OCI-LY3 (cell line): ENCODE measurements around the gene SHBG.
A peak's percentile ranks its signal among the peaks of the same experiment; 100 is the strongest.
"Not testable (repeated sequence)": the region's sequence is repeated elsewhere in the genome, so short reads cannot be mapped to it uniquely, and the experiment has no call there.

Experiments
- H2AFZ ChIP-seq: fragments of 200-600, 300-600 bp; shearing (Covaris generic); 2 replicates; pipeline ENCODE4 v1.6.0; 2014; ENCODE audit warnings: antibody characterized with exemption, low read depth, low read length
- H3K27ac ChIP-seq: fragments of 200-600, 300-600 bp; sonication (generic); 2 replicates; pipeline ENCODE4 v1.5.1; 2014; ENCODE audit warnings: mild to moderate bottlenecking, low read length, moderate library complexity, mixed read lengths
- H3K27me3 ChIP-seq: fragments of 200-600, 300-600 bp; sonication (generic); 2 replicates; pipeline ENCODE4 v1.6.1; 2014; ENCODE audit warnings: low read depth, low read length, mixed read lengths
- H3K36me3 ChIP-seq: fragments of 200-600, 300-600 bp; sonication (generic); replicated peaks from 2 replicates; pipeline ENCODE3; 2014; ENCODE audit warnings: low read depth, low read length, mixed read lengths
- H3K4me1 ChIP-seq: fragments of 300-600, 200-600 bp; sonication (generic); 2 replicates; pipeline ENCODE4 v1.6.1; 2014; ENCODE audit warnings: low read length, mixed read lengths
- H3K4me2 ChIP-seq: fragments of 200-600, 300-600 bp; sonication (generic); 2 replicates; pipeline ENCODE4 v1.6.1; 2014; ENCODE audit warnings: low read length, mixed read lengths
- H3K4me3 ChIP-seq: fragments of 300-600, 200-600 bp; sonication (generic); 2 replicates; pipeline ENCODE4 v1.5.1; 2014; ENCODE audit warnings: antibody characterized with exemption, mild to moderate bottlenecking, low read length, moderate library complexity
- H3K79me2 ChIP-seq: fragments of 300-600, 200-600 bp; shearing (Covaris generic); 2 replicates; pipeline ENCODE4 v1.6.1; 2014; ENCODE audit warnings: mild to moderate bottlenecking, low read length, mixed read lengths
- H3K9ac ChIP-seq: fragments of 300-600, 200-600 bp; shearing (Covaris generic); 2 replicates; pipeline ENCODE4 v1.6.0; 2014; ENCODE audit warnings: mild to moderate bottlenecking, low read length, moderate library complexity
- H3K9me3 ChIP-seq: fragments of 200-600, 300-600 bp; shearing (Covaris generic); 2 replicates; pipeline ENCODE4 v1.6.1; 2014; ENCODE audit warnings: low read length, mixed read lengths; ENCODE audit not compliant: insufficient read depth
- H4K20me1 ChIP-seq: fragments of 200-600, 300-600 bp; sonication (generic); 2 replicates; pipeline ENCODE4 v1.6.1; 2016; ENCODE audit warnings: low read length, mixed read lengths; ENCODE audit not compliant: insufficient read depth
- EZH2phosphoT487 ChIP-seq: fragments of 200-600 bp; shearing (Covaris generic); IDR thresholded peaks from 2 replicates; pipeline ENCODE4 v1.6.1; 2018; ENCODE audit warnings: antibody characterized with exemption, mixed run types, low read depth
- TF ChIP-seq, protein P1 (sequence below): fragments of 200-600, 300-600 bp; sonication (generic); IDR thresholded peaks from 2 replicates; pipeline ENCODE4 v1.5.1; 2014; ENCODE audit warnings: antibody characterized with exemption, low read length, low read depth

SHBG gene

GRCh38 chr17:7620835-7621234 lies 9.1 kb upstream of the SHBG start:
- Histone ChIP-seq H4K20me1 (no peaks in the 10 kb centered on the region), H2AFZ (no peak overlapping the region), H3K27ac (no peak overlapping the region), H3K9me3 (no peaks in the 10 kb centered on the region), H3K4me1 (no peaks in the 10 kb centered on the region), H3K36me3 (no peaks in the 10 kb centered on the region), H3K27me3 (no peaks in the 10 kb centered on the region), H3K9ac (no peak overlapping the region), H3K79me2 (no peaks in the 10 kb centered on the region), H3K4me3 (no peak overlapping the region), H3K4me2 (no peak overlapping the region)
- TF ChIP-seq EZH2phosphoT487, result no peak
- TF ChIP-seq, protein P1, sequence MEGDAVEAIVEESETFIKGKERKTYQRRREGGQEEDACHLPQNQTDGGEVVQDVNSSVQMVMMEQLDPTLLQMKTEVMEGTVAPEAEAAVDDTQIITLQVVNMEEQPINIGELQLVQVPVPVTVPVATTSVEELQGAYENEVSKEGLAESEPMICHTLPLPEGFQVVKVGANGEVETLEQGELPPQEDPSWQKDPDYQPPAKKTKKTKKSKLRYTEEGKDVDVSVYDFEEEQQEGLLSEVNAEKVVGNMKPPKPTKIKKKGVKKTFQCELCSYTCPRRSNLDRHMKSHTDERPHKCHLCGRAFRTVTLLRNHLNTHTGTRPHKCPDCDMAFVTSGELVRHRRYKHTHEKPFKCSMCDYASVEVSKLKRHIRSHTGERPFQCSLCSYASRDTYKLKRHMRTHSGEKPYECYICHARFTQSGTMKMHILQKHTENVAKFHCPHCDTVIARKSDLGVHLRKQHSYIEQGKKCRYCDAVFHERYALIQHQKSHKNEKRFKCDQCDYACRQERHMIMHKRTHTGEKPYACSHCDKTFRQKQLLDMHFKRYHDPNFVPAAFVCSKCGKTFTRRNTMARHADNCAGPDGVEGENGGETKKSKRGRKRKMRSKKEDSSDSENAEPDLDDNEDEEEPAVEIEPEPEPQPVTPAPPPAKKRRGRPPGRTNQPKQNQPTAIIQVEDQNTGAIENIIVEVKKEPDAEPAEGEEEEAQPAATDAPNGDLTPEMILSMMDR, result no peak

GRCh38 chr17:7623661-7624060 lies 6.3 kb upstream of the SHBG start:
- Histone ChIP-seq H3K27ac (no peak overlapping the region), H3K79me2 (no peaks in the 10 kb centered on the region), H4K20me1 (no peaks in the 10 kb centered on the region), H3K36me3 (no peaks in the 10 kb centered on the region), H3K4me1 (0 out of 2 replicates have a peak, but pooled peaks cover 4% of the 10 kb centered on the region), H3K9ac (no peak overlapping the region), H3K27me3 (no peaks in the 10 kb centered on the region), H3K4me3 (no peak overlapping the region), H2AFZ (no peak overlapping the region), H3K9me3 (no peaks in the 10 kb centered on the region), H3K4me2 (no peak overlapping the region)
- TF ChIP-seq EZH2phosphoT487, result no peak
- TF ChIP-seq, protein P1, result no peak

DNA sequence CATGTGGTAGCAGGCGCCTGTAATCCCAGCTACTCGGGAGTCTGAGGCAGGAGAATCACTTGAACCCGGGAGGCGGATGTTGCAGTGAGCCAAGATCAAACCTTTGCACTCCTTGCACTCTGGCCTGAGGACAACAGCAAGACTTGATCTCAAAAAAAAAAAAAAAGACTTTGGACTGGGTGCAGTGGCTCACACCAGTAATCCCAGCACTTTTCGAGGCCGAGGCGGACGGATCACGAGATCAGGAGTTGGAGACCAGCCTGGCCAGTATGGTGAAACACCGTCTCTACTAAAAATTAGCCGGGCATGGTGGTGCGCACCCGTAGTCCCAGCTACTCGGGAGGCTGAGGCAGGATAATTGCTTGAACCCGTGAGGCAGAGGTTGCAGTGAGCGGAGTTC lies 4.2 kb upstream of the SHBG start:
- H3K36me3 ChIP-seq, H3K9ac ChIP-seq, H3K79me2 ChIP-seq, H3K9me3 ChIP-seq, H3K27ac ChIP-seq, H4K20me1 ChIP-seq, H3K4me1 ChIP-seq, H3K4me2 ChIP-seq, H2AFZ ChIP-seq, H3K27me3 ChIP-seq, H3K4me3 ChIP-seq: not testable (repeated sequence)

DNA sequence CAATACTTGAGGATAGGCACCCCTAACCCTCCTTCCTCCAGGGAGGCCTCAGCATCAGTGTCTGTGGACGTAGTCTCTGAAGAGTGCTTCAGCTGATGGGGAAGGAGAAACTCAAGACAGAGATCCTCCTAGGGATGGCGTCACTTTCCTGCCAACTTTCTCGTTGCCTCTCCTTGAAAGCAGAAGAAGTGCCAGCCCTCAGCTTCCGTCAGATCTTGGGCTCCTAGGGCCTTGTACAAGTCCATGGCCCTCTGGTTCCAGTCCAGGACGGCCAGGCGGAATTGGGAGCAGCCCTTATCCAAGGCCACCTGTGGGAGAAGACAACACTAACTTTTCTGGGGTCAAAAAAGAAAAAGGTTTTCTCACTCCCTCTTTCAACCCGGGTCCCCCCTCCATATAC lies 3.6 kb upstream of the SHBG start:
- no peaks in the 10 kb centered on the region for H3K79me2 ChIP-seq
- no peak overlapping the region for H2AFZ ChIP-seq
- no peak overlapping the region; the same call in 1 of the 2 replicates for H3K4me3 ChIP-seq
- 0 out of 2 replicates have a peak, but pooled peaks cover 4% of the 10 kb centered on the region for H3K4me1 ChIP-seq
- H3K36me3 ChIP-seq, result no peaks in the 10 kb centered on the region
- no peak overlapping the region for H3K4me2 ChIP-seq
- H3K9me3 ChIP-seq, result no peaks in the 10 kb centered on the region
- TF ChIP-seq, protein P1, result no peak
- TF ChIP-seq EZH2phosphoT487, result no peak
- H3K27me3 ChIP-seq, result no peaks in the 10 kb centered on the region
- no peaks in the 10 kb centered on the region for H4K20me1 ChIP-seq
- H3K27ac ChIP-seq, result no peak overlapping the region
- H3K9ac ChIP-seq, result no peak overlapping the region

GRCh38 chr17:7626956-7627249 lies 3.0 kb upstream of the SHBG start:
- Histone ChIP-seq H3K4me2 (peak overlapping the region; percentile 91), H3K9ac (peak overlapping the region; percentile 97), H3K27ac (no peak overlapping the region), H3K79me2 (no peaks in the 10 kb centered on the region), H3K27me3 (no peaks in the 10 kb centered on the region), H3K9me3 (no peaks in the 10 kb centered on the region), H3K4me1 (0 out of 2 replicates have a peak, but pooled peaks cover 4% of the 10 kb centered on the region), H3K36me3 (no peaks in the 10 kb centered on the region), H4K20me1 (no peaks in the 10 kb centered on the region), H2AFZ (no peak overlapping the region), H3K4me3 (peak overlapping the region; percentile 100)
- TF ChIP-seq EZH2phosphoT487, result no peak
- TF ChIP-seq, protein P1, result no peak
